Keratinocyte (primary cell): ENCODE measurements around the gene IGFBP5. TPM values are rescaled to one million over a fixed set of nuclear protein-coding genes. Genes with fewer than 3 reads are reported as not detected.

ENCODE experiments used
- DNase-seq: peaks from one replicate; pipeline ENCODE4 v3.0.0-alpha.2; 2011; ENCODE audit warnings: low read depth, missing footprints, low spot score
- FAIRE-seq: peaks from 2 replicates; lab custom pipeline; 2011; peaks lifted over from hg19 to GRCh38; lab: Jason Lieb, UNC
- H2AFZ ChIP-seq: 2 replicates; pipeline ENCODE4 v1.6.0; 2012; ENCODE audit warnings: low read length, control low read depth, inconsistent platforms; ENCODE audit not compliant: control insufficient read depth
- H3K27ac ChIP-seq: 2 replicates; pipeline ENCODE4 v1.5.1; 2011; ENCODE audit warnings: low read length; ENCODE audit not compliant: control insufficient read depth, insufficient read depth
- H3K27me3 ChIP-seq: 3 replicates; pipeline ENCODE4 v1.6.0; 2011; ENCODE audit warnings: low read length; ENCODE audit not compliant: control insufficient read depth, insufficient read depth; ENCODE audit errors: extremely low read depth
- H3K36me3 ChIP-seq, 2 experiments: 2 replicates in 1 of 2; 3 replicates in 1 of 2; pipeline ENCODE4 v1.5.1; 2011; ENCODE audit warnings: low read length in 2 of 2, mild to moderate bottlenecking in 1 of 2; ENCODE audit not compliant: control insufficient read depth in 2 of 2, insufficient read depth in 2 of 2; ENCODE audit errors: extremely low read depth in 1 of 2
- H3K4me1 ChIP-seq: 3 replicates; pipeline ENCODE4 v1.5.1; 2011; ENCODE audit warnings: low read length; ENCODE audit not compliant: control insufficient read depth, insufficient read depth; ENCODE audit errors: extremely low read depth
- H3K4me2 ChIP-seq: 3 replicates; pipeline ENCODE4 v1.6.0; 2011; ENCODE audit warnings: low read depth, low read length; ENCODE audit not compliant: control insufficient read depth, insufficient read depth; ENCODE audit errors: extremely low read depth
- H3K4me3 ChIP-seq, 3 experiments: fragments of 200-600 bp in 1 of 3; sonication (generic) in 1 of 3; 2 replicates in 2 of 3; 3 replicates in 1 of 3; pipeline ENCODE4 v1.5.1; 2011 to 2016; ENCODE audit warnings: low read length in 3 of 3, mild to moderate bottlenecking in 3 of 3, control low read depth in 2 of 3, inconsistent platforms in 1 of 3, low read depth in 1 of 3, mixed read lengths in 1 of 3, mixed run types in 1 of 3, moderate library complexity in 1 of 3; ENCODE audit not compliant: control insufficient read depth in 2 of 3, insufficient read depth in 2 of 3; ENCODE audit errors: extremely low read depth in 1 of 3
- H3K79me2 ChIP-seq: 2 replicates; pipeline ENCODE4 v1.6.0; 2012; ENCODE audit warnings: low read length; ENCODE audit not compliant: control insufficient read depth, insufficient read depth
- H3K9ac ChIP-seq: 3 replicates; pipeline ENCODE4 v1.6.0; 2011; ENCODE audit warnings: low read length; ENCODE audit not compliant: control insufficient read depth, insufficient read depth; ENCODE audit errors: extremely low read depth
- H3K9me1 ChIP-seq: 3 replicates; pipeline ENCODE4 v1.6.0; 2011; ENCODE audit warnings: low read length; ENCODE audit not compliant: control insufficient read depth, insufficient read depth; ENCODE audit errors: extremely low read depth
- H3K9me3 ChIP-seq: 2 replicates; pipeline ENCODE4 v1.5.1; 2012; ENCODE audit warnings: low read depth, low read length; ENCODE audit not compliant: control insufficient read depth
- H4K20me1 ChIP-seq: 3 replicates; pipeline ENCODE4 v1.6.0; 2011; ENCODE audit warnings: low read length; ENCODE audit not compliant: control insufficient read depth, insufficient read depth; ENCODE audit errors: extremely low read depth
- EZH2 ChIP-seq: IDR thresholded peaks from one replicate; pipeline ENCODE4 v1.6.1; 2012; ENCODE audit warnings: inconsistent platforms, mild to moderate bottlenecking, low read length, moderate library complexity
- dilution Hi-C: fragments of 300-500 bp; cut with MboI; formaldehyde crosslinking; loops from one replicate; pipeline ENCODE4 v1.7.0; 2020; ENCODE audit warnings: low sequenced_read_pairs; ENCODE audit not compliant: extremely low pct_ligation_motif_present
- polyA plus RNA-seq, 5 experiments: library from polyadenylated mRNA; depleted of rRNA in 3 of 5; stranded (reverse) in 3 of 5; stranded (forward) in 1 of 5; unstranded in 1 of 5; fragments of >200 nt; gene quantifications; 1 replicate in 1 of 5; 2 replicates in 3 of 5; 3 replicates in 1 of 5; pipeline versions ENCODE4 v1.2.1 to v1.2.3, GENCODE V29; 2011 to 2012; ENCODE audit warnings: missing spikeins in 2 of 5, low read depth in 1 of 5, low replicate concordance in 1 of 5
- TF ChIP-seq, protein P1 (sequence below), 3 experiments: IDR thresholded peaks in 1 of 3; conservative IDR thresholded peaks in 1 of 3; optimal IDR thresholded peaks in 1 of 3; 2 replicates in 2 of 3; 3 replicates in 1 of 3; pipeline versions ENCODE3 to v1.5.1; 2011; ENCODE audit warnings: low read length in 3 of 3, mild to moderate bottlenecking in 3 of 3, moderate library complexity in 2 of 3, control low read depth in 1 of 3, inconsistent platforms in 1 of 3; ENCODE audit not compliant: insufficient read depth in 2 of 3; ENCODE audit errors: extremely low read depth in 1 of 3

Gene IGFBP5
- polyA plus RNA-seq, 1 donor (not counting 4 experiments of a cell fraction or from before 2014, with no cell fraction given), result 1.1 TPM

DNA sequence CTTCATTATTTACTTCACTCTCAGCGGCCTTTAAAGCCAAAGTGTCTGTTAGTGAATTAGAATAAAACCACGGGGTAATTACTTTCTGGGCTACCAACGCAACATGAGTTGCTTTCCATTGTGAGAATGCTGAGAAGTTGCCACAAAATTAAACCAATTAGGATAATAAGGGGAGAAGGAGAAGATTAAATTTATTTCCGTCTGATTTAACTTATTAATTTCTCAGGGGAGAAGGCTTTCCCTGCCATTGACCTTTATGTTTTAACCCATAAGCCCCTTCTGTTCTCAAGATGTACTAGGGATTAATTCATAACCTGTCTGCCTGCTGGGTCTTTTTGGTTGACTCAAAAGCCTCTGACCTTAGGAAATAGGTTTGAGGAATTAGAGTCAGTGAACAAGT lies 42.3 kb upstream of the IGFBP5 start:
- no peak overlapping the region for H3K4me2 ChIP-seq
- dilution Hi-C loops, result no loop called here
- no peaks in the 10 kb centered on the region for H3K9me3 ChIP-seq
- no peaks in the 10 kb centered on the region for H3K79me2 ChIP-seq
- H3K4me3 ChIP-seq, result no peak overlapping the region
- no peaks in the 10 kb centered on the region for H4K20me1 ChIP-seq
- no peak overlapping the region for H3K9ac ChIP-seq
- no peak overlapping the region for H2AFZ ChIP-seq
- FAIRE-seq (no peak), DNase-seq (no peak)
- H3K9me1 ChIP-seq, result no peaks in the 10 kb centered on the region
- no peak overlapping the region for H3K27ac ChIP-seq
- H3K27me3 ChIP-seq, result no peaks in the 10 kb centered on the region
- TF ChIP-seq, protein P1, sequence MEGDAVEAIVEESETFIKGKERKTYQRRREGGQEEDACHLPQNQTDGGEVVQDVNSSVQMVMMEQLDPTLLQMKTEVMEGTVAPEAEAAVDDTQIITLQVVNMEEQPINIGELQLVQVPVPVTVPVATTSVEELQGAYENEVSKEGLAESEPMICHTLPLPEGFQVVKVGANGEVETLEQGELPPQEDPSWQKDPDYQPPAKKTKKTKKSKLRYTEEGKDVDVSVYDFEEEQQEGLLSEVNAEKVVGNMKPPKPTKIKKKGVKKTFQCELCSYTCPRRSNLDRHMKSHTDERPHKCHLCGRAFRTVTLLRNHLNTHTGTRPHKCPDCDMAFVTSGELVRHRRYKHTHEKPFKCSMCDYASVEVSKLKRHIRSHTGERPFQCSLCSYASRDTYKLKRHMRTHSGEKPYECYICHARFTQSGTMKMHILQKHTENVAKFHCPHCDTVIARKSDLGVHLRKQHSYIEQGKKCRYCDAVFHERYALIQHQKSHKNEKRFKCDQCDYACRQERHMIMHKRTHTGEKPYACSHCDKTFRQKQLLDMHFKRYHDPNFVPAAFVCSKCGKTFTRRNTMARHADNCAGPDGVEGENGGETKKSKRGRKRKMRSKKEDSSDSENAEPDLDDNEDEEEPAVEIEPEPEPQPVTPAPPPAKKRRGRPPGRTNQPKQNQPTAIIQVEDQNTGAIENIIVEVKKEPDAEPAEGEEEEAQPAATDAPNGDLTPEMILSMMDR (optimal IDR thresholded peaks at IDR 0.05 in 1 of 3, IDR thresholded peaks at IDR 0.05 in 1 of 3, conservative IDR thresholded peaks at IDR 0.05 in 1 of 3; ENCODE audit: extremely low read depth in 1 of 3, insufficient read depth in 2 of 3, low read length in 3 of 3), result no peak
- no peak for TF ChIP-seq EZH2
- no peaks in the 10 kb centered on the region for H3K4me1 ChIP-seq
- no peaks in the 10 kb centered on the region for H3K36me3 ChIP-seq

DNA sequence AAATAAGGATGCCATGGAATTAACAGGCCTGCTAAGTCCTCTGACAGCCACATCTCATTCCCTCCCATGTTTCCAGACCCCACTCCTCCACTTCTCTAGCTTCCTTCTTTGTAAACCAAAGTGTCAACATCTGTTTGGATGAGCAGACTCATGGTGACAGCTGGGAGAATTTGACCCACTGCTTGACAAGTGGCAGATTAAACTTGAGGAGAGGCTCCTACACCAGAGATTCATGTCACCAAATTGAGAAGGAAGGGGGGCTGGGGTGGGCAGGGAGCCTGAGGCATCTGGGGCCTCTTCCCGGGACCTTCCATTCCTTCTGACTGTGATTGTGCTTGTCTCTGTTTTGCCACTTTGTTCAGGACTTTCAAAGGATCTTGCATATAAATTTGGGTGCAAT lies 41.0 kb upstream of the IGFBP5 start:
- Histone ChIP-seq H3K4me2 (no peak overlapping the region), H3K36me3 (no peaks in the 10 kb centered on the region), H3K4me3 (no peak overlapping the region), H4K20me1 (no peaks in the 10 kb centered on the region), H3K27me3 (no peaks in the 10 kb centered on the region), H3K27ac (no peak overlapping the region), H3K9ac (no peak overlapping the region), H3K4me1 (no peaks in the 10 kb centered on the region), H3K79me2 (no peaks in the 10 kb centered on the region), H2AFZ (no peak overlapping the region), H3K9me3 (no peaks in the 10 kb centered on the region), H3K9me1 (no peaks in the 10 kb centered on the region)
- dilution Hi-C loops, result no loop called here
- TF ChIP-seq EZH2, result no peak
- TF ChIP-seq, protein P1 (optimal IDR thresholded peaks at IDR 0.05 in 1 of 3, IDR thresholded peaks at IDR 0.05 in 1 of 3, conservative IDR thresholded peaks at IDR 0.05 in 1 of 3; ENCODE audit: extremely low read depth in 1 of 3, insufficient read depth in 2 of 3, low read length in 3 of 3), result no peak
- no peak for FAIRE-seq
- DNase-seq, result no peak
